ENCODE data around the gene ERMARD.

GRCh38 chr6:169802790-169803189, 51.4 kb downstream of the ERMARD start:
- TF ChIP-seq, protein P1, sequence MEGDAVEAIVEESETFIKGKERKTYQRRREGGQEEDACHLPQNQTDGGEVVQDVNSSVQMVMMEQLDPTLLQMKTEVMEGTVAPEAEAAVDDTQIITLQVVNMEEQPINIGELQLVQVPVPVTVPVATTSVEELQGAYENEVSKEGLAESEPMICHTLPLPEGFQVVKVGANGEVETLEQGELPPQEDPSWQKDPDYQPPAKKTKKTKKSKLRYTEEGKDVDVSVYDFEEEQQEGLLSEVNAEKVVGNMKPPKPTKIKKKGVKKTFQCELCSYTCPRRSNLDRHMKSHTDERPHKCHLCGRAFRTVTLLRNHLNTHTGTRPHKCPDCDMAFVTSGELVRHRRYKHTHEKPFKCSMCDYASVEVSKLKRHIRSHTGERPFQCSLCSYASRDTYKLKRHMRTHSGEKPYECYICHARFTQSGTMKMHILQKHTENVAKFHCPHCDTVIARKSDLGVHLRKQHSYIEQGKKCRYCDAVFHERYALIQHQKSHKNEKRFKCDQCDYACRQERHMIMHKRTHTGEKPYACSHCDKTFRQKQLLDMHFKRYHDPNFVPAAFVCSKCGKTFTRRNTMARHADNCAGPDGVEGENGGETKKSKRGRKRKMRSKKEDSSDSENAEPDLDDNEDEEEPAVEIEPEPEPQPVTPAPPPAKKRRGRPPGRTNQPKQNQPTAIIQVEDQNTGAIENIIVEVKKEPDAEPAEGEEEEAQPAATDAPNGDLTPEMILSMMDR (conservative IDR thresholded peaks at IDR 0.05 in 1 of 2, IDR thresholded peaks at IDR 0.05 in 1 of 2; ENCODE audit: low read depth in 1 of 2, low read length in 2 of 2), result no peak
- no peak for TF ChIP-seq EZH2 (IDR thresholded peaks at IDR 0.05; ENCODE audit: low read length, missing control alignments)
